Body of pancreas (tissue), 4 donors: ENCODE measurements around the gene VPS33A. TPM values are rescaled to one million over a fixed set of nuclear protein-coding genes. Genes with fewer than 3 reads are reported as not detected.

Experiments
- ATAC-seq: fragments of 150-250 bp; one replicate; pipeline ENCODE4 v1.9.1; 2016
- DNase-seq, 4 donors: peaks; one replicate each; pipeline ENCODE4 v3.0.0-alpha.2; 2019
- H3K27ac ChIP-seq, 4 donors: fragments of 200-600 bp; sonication (generic); 1 replicate in 3 of 4; 2 replicates in 1 of 4; pipeline versions ENCODE4 v1.5.1 to v1.6.1; 2016 to 2019; ENCODE audit warnings: mild to moderate bottlenecking in 1 of 4, mixed read lengths in 1 of 4, moderate library complexity in 1 of 4
- H3K27me3 ChIP-seq, 2 donors: fragments of 200-600 bp; sonication (generic); one replicate each; pipeline ENCODE4 v1.6.0; 2016; ENCODE audit warnings: mild to moderate bottlenecking in 1 of 2
- H3K36me3 ChIP-seq, 2 donors: fragments of 200-600 bp; sonication (generic); replicated peaks in 1 of 2; 2 replicates each; pipeline ENCODE4 v1.5.1; 2016; ENCODE audit warnings: low read depth in 2 of 2; ENCODE audit not compliant: insufficient read depth in 1 of 2
- H3K4me1 ChIP-seq: fragments of 200-600 bp; sonication (generic); one replicate; pipeline ENCODE4 v1.6.0; 2016
- H3K4me3 ChIP-seq, 2 donors: fragments of 200-600 bp; sonication (generic); 1 replicate in 1 of 2; 2 replicates in 1 of 2; pipeline ENCODE4 v1.5.1; 2016 to 2019
- H3K9me3 ChIP-seq, 3 donors: fragments of 200-600 bp; sonication (generic); 1 replicate in 2 of 3; 2 replicates in 1 of 3; pipeline ENCODE4 v1.5.1; 2016
- POLR2A ChIP-seq, 3 donors: fragments of 450-650 bp; IDR thresholded peaks; one replicate each; pipeline ENCODE4 v1.6.1; 2016; ENCODE audit warnings: antibody characterized with exemption in 3 of 3, mild to moderate bottlenecking in 2 of 3
- whole genome bisulfite sequencing, 2 donors: methylation state at CpG; one replicate each; pipeline ENCODE4 v1.1.5; 2017; 5-methylcytosine and 5-hydroxymethylcytosine counted together
- intact Hi-C: fragments of 100-400 bp; cut with DNase I; formaldehyde crosslinking; loops from one replicate; pipeline ENCODE4 v1.15.1; 2023
- total RNA-seq, 2 donors: library from RNA; depleted of rRNA; stranded (reverse); fragments of >200 nt; gene quantifications; one replicate each; pipeline ENCODE4 v1.1.0, GENCODE V29; 2016
- TF ChIP-seq, protein P1 (sequence below), 7 experiments: fragments of 450-650 bp in 4 of 7; fragments of 200-600 bp in 3 of 7; sonication (generic) in 3 of 7; IDR thresholded peaks; one replicate each; pipeline ENCODE4 v1.5.1; 2016 to 2019; ENCODE audit warnings: antibody characterized with exemption in 7 of 7

The VPS33A gene
- total RNA-seq, 2 donors from 2014 or later, result 7.3 to 9.9 TPM

- no peaks in the 10 kb centered on the region for H3K9me3 ChIP-seq
- no peaks in the 10 kb centered on the region for H3K4me1 ChIP-seq
- no peak overlapping the region for H3K27ac ChIP-seq
- no peak for TF ChIP-seq POLR2A (IDR thresholded peaks at IDR 0.05)
- TF ChIP-seq, protein P1, sequence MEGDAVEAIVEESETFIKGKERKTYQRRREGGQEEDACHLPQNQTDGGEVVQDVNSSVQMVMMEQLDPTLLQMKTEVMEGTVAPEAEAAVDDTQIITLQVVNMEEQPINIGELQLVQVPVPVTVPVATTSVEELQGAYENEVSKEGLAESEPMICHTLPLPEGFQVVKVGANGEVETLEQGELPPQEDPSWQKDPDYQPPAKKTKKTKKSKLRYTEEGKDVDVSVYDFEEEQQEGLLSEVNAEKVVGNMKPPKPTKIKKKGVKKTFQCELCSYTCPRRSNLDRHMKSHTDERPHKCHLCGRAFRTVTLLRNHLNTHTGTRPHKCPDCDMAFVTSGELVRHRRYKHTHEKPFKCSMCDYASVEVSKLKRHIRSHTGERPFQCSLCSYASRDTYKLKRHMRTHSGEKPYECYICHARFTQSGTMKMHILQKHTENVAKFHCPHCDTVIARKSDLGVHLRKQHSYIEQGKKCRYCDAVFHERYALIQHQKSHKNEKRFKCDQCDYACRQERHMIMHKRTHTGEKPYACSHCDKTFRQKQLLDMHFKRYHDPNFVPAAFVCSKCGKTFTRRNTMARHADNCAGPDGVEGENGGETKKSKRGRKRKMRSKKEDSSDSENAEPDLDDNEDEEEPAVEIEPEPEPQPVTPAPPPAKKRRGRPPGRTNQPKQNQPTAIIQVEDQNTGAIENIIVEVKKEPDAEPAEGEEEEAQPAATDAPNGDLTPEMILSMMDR (IDR thresholded peaks at IDR 0.05), result no peak
- H3K4me3 ChIP-seq, result no peak overlapping the region
- 93 to 96% methylated on average over 3 to 10 of the region's 10 CpGs for WGBS, 2 donors
- no peaks in the 10 kb centered on the region for H3K27me3 ChIP-seq
- ATAC-seq, result no peak
- H3K36me3 ChIP-seq, result peaks cover 0 to 16% of the 10 kb centered on the region in 2 donors
- intact Hi-C loops, result no loop called here
- DNase-seq, result no peak
Observed at GRCh38 chr12:122232691-122233090, 33.6 kb downstream of the VPS33A start.

- ATAC-seq (no peak), DNase-seq (no peak)
- intact Hi-C loops, result no loop called here
- H3K4me3 ChIP-seq, result no peak overlapping the region
- H3K27me3 ChIP-seq, result no peaks in the 10 kb centered on the region
- TF ChIP-seq, protein P1 (IDR thresholded peaks at IDR 0.05), result no peak
- TF ChIP-seq POLR2A (IDR thresholded peaks at IDR 0.05), result no peak
- peaks cover 8% of the 10 kb centered on the region for H3K4me1 ChIP-seq
- WGBS, 2 donors, result 67 to 81% methylated on average over 5 to 6 of the region's 6 CpGs
- H3K27ac ChIP-seq, result no peak overlapping the region
- peaks cover 0 to 15% of the 10 kb centered on the region in 2 donors for H3K36me3 ChIP-seq
- H3K9me3 ChIP-seq, result no peaks in the 10 kb centered on the region
Observed at GRCh38 chr12:122230798-122231197, 35.5 kb downstream of the VPS33A start.

DNA sequence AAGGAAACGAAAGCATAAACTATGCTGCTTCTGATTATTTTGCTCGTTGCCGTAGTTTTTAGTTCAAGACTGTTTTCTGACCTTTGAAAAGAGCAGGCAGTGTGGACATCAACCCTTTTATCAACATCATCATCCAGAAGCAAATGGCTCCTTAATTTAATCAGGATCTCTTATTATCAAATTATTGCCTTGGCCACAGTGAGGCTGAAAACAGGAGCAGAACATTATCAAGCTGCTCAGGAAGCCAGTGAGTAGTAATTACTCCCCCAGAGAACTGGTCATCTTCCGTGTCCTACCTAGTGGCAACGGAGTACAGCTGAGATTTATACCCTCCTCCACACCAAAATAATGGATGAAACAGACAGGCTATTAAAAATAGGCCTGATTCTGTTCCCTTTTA is 38.2 kb downstream of the VPS33A start:
- ATAC-seq, result no peak
- Histone ChIP-seq H3K27me3 (no peaks in the 10 kb centered on the region), H3K4me3 (no peak overlapping the region), H3K4me1 (peaks cover 26% of the 10 kb centered on the region), H3K27ac (no peak overlapping the region), H3K9me3 (no peaks in the 10 kb centered on the region), H3K36me3 (peaks cover 0 to 12% of the 10 kb centered on the region in 2 donors)
- TF ChIP-seq, protein P1 (IDR thresholded peaks at IDR 0.05), result no peak
- TF ChIP-seq POLR2A (IDR thresholded peaks at IDR 0.05), result no peak
- WGBS, 2 donors, result 86 to 93% methylated on average over 5 of the region's 5 CpGs
- no peak for DNase-seq
- intact Hi-C loops, result no loop called here

- no peak for TF ChIP-seq POLR2A (IDR thresholded peaks at IDR 0.05)
- TF ChIP-seq, protein P1 (IDR thresholded peaks at IDR 0.05), result no peak
- Histone ChIP-seq H3K4me3 (no peak overlapping the region), H3K27me3 (no peaks in the 10 kb centered on the region), H3K4me1 (peaks cover 26% of the 10 kb centered on the region), H3K9me3 (no peaks in the 10 kb centered on the region), H3K36me3 (peaks cover 0 to 8% of the 10 kb centered on the region in 2 donors), H3K27ac (no peak overlapping the region)
- 87 to 95% methylated on average over 17 of the region's 17 CpGs for WGBS, 2 donors
- ATAC-seq (no peak), DNase-seq (no peak)
- intact Hi-C loops, result no loop called here
Observed at GRCh38 chr12:122227341-122227740, 39.0 kb downstream of the VPS33A start.

DNA sequence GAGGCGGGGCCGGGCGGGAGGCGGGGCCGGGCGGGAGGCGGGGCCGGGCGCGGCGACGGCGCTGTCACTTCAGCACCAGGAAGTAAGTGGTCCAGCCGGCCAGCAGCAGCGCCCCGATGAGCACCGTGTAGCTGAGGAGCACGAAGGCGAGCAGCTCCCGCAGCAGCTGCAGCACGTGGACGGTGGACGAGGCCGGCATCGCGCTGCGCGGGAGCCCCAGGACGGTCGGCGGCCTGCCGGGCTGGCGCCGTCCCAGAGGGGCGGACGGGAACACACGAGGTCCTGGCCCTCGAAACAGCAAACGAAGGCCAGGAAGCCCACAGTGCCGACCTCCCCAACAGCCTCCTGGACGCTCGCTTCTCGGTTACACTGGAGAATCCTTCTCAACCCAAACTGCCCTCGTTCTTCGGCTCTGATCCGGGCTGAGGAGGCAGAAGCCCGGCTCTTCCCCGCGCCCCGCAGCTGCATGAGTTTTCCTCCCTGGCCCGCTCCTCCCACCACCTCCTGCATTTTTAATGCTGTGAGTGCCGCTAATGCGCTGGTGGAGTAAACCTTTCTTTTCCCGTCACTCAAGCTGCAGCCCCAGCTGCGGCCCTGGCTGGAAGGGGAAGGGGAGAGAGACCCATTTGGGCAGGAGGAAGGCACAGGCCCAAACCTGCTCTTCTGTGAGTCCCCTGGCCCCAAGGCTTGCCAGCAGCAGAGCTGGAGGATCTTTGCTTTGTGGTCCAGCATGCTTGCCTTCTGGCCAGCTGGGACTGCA is 39.7 kb downstream of the VPS33A start:
- no peak for DNase-seq
- no peak for ATAC-seq
- Histone ChIP-seq H3K36me3 (peaks cover 0 to 6% of the 10 kb centered on the region in 2 donors), H3K4me3 (no peak overlapping the region), H3K27ac (peak overlapping the region in 2 of 4 donors; percentile 63 to 70), H3K9me3 (no peaks in the 10 kb centered on the region), H3K4me1 (peaks cover 26% of the 10 kb centered on the region), H3K27me3 (no peaks in the 10 kb centered on the region)
- WGBS, 2 donors, result 8 to 36% methylated on average over 12 to 55 of the region's 55 CpGs
- intact Hi-C loops, result no loop called here
- no peak for TF ChIP-seq POLR2A (IDR thresholded peaks at IDR 0.05)
- TF ChIP-seq, protein P1 (IDR thresholded peaks at IDR 0.05), result no peak
